Stimulated activated CD4-positive, alpha-beta T cell treated with anti-CD3 and anti-CD28 coated beads, Interleukin-15, amount 100 ng/mL, for 24 hours (primary cell): ENCODE data around the gene KIF18B.
A peak's percentile ranks its signal among the peaks of the same experiment; 100 is the strongest.
"Not testable (repeated sequence)": the region's sequence is repeated elsewhere in the genome, so short reads cannot be mapped to it uniquely, and the experiment has no call there.

Experiments
- DNase-seq: peaks from one replicate; pipeline ENCODE4 v3.0.0-alpha.2; 2020

KIF18B gene

GRCh38 chr17:44969144-44969780 lies 21.7 kb upstream of the KIF18B start:
- no peak for DNase-seq

DNA sequence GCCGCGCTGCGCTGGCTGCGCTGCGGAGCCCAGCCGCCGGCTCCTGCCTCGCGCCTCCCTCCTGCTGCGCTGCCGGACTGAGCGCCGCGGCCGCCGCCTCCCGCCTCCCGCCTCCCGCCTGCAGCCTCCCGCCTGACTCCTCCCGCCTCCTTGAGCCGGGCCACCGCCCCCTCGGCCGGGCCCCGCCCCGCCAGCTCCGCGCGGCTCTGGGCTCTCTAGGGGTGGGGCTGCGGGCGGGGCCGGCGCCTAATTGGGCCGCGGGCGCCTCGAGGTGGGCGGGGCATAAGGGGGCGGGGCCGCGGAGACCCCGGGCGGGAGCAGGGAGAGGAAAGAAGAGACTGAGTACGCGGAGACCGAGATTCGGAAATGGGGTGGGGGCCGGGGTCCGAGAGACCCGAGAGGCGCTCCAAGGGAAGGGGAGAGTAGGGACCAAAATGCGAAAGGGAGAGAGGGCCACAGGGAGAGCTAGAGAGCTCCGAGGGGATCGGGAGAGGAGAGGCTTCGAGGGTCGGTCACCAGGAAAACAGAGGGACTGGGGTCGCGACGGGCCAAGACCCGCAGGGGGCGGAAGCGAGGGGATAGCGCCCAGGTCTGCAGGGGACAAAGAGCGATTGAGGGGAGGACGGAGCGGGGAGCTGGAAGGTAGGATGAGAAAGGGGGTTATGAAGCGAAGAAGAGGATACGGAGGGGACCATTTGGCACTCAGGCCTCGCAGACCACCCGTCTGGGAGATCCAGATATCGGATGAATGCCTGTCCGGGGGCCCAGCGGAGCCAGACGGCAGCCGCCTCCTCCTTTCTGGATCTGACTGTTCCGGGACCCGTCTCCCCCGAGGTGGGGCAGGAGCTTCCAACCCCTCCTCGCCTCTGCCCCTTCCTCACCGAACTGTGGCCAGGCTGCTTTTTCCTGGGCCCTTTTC lies 20.9 kb upstream of the KIF18B start, which contains the start of gene C1QL1:
Gene C1QL1 (minus strand): TSS at position 79 of the 919 bp plus-strand sequence. CDS start 255 bp downstream, outside the sequence.
- peak; percentile 93 for DNase-seq

DNA sequence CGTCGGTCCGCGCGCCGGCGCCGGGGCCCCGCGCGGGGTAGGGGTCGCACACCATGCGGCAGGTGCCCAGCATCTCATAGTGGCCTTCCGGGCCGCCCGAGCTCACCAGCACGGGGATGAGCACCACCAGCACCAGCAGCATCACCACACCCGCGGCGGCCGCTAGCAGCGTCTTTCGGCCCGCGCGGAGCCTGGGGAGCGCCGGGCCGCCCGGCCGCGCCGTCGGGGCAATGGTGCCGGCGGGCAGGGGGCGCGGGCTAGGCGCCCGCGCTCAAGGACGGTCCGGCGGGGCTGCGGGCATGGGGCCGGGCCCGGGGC lies 20.3 kb upstream of the KIF18B start:
- DNase-seq = peak; percentile 18

DNA sequence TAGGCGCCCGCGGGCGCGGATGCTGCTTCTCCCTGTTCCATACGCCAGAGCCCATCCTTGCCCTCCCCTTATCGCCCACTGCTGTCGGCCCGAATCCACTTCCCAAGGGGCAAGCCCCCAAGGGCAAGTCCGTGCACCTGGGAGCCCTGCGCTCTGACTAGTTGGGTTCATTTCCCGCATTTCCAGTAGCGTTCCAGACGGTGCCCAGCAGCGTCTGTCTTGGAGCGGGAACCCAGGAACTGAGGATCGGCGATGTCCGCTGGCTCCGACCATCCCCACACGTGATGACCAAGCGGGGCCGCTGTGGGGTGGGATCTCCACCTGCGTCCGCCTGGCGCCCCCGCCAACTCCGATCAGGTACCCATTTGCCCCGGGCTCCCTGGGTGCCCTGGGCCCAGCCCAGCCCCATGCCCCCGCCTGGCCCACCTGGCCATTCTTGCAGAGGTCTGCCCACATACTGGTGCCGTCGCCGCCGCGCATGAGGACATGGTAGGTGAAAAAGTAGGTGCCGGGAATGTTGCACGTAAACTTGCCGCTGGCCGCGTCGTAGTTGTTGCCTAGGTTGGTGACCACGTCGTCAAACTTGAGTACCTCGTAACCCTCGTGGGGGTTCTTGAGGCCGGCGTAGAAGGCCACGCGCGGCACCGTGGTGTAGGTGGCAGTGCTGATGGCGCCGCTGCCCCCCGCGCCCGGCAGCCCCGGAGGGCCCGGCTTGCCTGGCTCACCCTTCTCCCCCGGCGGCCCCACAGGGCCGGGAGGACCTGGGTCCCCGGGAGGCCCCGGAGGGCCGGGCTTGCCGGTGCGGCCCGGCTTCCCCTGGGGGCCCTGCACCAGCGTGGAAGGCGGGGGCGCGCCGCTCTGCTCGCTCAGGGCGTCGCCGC lies 19.7 kb upstream of the KIF18B start:
- no peak for DNase-seq

DNA sequence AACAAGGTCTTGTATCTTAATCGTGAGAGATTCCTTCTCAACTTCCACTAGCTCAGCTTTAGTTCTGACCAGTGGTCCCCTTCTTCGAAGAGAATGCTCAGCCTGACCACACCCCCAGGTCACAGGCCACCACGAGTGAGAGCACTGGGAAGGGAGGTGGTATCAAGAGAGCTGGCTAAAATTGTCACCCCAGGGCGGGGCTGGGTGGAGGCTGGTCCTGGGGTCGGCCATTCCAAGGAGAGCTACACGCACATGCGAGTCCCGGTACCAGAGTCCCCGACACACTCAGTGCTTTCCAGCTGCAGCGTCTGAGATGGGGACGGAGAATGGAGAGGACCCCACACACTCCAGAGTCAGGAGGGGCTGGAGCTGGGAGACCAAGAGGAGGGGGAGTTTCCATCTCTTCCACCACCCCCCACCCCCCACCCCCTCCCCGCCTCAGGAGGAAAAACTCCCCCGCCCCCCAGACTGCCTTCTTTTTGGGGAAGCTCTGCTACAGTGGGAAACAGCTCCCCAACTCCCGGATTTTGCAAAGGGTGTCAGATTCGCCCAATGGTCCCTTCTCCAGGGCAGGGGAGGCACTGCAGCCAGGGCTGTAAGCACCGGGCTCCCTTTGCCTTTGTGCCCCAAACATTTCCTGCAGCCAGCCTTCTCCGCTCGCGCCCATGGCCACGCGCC lies 18.9 kb upstream of the KIF18B start:
- DNase-seq = no peak

DNA sequence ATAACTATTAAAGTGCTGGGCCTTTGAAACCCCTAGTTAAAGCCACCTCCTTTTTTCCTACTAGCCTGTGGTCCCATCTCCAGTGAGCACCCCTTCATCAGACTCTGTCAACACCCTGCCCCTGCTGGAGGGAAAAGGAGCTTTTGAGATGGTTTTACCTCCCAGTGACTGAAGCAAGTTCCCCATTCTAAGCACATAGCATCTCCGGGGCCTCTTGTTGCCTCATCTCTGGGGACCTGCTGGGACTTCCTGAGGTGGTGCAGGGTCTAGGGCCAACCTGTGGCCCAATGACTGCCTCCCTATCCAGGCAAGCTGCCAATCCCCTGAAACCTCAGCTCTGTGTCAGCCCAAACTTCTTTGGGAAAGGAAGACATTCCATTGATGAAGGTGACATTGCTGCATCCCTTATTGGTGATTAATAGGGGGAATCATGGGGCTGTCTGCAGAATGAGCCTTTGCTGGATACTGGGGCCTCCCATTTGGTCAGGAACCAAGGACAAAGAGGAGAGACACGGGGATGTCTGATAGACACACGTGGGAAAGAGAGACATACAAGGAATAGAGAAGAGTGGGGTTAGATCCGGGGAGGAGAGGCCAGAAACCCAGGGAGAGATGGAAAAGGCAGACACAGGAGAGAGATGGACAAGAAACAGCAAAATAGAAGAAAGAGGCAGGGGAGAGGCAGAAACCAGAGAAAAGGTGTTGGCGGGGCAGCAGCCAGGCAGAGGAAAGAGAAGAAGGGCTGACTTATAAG lies 18.1 kb upstream of the KIF18B start:
- no peak for DNase-seq

- DNase-seq = no peak
Observed at GRCh38 chr17:44961921-44962350, 14.4 kb upstream of the KIF18B start.

GRCh38 chr17:44960691-44961090 lies 13.1 kb upstream of the KIF18B start:
- DNase-seq = no peak

DNA sequence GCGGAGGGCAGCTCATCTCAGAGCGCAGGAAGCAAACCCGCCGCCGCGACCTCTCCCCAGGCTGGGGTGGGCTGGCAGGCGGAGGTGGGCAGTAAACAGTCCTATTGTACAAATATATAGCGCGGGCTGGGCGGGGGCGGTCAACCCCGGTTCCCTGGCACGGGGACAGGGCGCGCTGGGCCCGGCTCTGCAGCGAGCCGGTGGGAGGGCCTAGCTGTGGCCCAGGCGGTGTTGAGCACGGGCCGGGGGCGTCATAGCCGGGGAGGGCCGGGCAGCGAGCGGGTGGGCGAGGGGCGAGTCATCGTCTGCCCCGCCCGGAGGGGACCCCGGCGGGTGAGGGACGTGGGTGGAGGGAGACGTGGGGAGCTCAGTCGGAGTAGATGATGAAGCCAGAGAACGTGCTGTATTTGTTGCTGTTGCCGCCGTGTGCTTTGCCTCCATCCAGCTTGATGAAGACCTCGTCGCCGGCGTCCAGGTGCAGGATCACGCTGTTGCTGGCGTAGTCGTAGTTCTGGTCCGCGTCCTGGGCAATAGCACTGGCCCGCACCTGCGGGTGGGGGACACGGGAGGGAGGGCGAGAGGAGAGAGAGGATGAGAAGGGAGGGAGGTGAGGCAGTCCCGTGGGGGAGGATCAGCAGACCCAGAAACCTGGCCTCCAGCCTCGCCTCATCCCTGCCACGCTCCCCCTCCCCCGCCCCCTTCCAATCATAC lies 12.4 kb upstream of the KIF18B start:
- DNase-seq = peak; percentile 18

DNA sequence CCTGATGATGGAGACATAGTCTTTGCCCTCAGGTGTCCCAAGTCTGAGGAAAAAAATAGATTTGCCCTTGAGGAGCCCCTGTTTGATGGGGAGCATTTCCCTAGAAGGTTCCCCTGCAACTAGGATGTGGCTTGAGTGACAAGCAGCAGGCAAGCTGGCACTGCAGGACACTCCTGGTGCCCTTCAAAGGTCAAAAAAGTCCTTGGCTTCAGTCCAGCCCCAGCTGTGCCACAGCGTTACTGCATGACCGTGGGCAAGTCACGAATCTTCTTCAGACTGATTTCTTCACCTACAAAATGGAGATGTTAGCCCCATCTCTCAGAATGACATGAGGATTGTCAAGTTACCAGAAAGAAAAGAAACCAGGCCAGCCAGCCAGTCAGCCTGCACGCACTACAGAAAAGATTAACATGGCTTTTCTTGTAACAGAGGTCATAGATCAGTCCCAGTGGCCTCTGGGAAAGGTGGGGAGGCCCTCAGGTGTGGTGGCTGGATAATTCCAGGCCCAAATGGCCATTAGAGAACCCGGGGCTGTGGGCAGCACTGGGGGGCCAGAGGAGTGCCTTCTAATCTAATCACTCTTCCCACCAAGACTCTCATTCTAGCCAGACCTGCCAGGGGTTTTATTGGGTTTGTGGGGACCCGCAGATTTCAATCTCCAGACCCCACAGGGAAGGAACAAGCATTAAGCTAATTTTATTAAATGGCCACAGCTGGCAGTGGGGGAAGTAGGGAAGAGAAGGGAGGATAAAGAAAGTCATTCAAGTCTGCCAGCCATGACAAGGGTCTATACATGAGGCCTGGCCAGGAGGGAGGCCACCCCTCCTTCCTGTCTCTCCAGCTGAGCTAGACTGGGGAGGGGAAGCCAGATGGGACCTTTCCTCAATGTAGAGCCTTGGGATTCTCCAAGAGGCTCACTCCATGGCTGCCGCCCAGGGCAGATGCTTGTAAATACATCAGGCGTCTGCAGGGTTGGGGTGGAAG lies 9.7 kb upstream of the KIF18B start:
- no peak for DNase-seq

GRCh38 chr17:44955674-44956425 lies 8.3 kb upstream of the KIF18B start:
- DNase-seq = no peak

GRCh38 chr17:44952946-44953475 lies 5.4 kb upstream of the KIF18B start:
- no peak for DNase-seq

GRCh38 chr17:44948315-44948795 lies 782 bp upstream of the KIF18B start:
- DNase-seq = no peak

GRCh38 chr17:44945652-44946051 lies 1.9 kb downstream of the KIF18B start:
- not testable (repeated sequence) for DNase-seq

DNA sequence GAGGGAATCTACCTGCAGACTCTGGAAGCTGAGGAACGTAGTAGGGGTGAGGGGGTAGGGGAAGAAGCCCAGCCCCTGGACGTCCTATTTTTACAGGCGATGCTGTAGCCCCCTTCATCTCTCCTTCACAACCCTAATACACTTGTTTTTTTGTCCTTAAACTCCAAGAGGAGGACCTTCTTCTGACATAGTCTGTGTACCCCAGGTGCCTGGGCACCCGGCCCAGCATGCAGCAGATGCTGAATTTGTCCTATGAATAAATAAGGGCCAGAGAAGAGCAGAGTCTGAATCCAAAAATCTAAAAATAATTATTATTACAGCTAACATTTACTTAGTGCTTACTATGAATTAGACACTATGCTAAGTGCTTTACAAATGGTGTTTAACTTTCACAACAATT lies 5.1 kb downstream of the KIF18B start:
- no peak for DNase-seq

DNA sequence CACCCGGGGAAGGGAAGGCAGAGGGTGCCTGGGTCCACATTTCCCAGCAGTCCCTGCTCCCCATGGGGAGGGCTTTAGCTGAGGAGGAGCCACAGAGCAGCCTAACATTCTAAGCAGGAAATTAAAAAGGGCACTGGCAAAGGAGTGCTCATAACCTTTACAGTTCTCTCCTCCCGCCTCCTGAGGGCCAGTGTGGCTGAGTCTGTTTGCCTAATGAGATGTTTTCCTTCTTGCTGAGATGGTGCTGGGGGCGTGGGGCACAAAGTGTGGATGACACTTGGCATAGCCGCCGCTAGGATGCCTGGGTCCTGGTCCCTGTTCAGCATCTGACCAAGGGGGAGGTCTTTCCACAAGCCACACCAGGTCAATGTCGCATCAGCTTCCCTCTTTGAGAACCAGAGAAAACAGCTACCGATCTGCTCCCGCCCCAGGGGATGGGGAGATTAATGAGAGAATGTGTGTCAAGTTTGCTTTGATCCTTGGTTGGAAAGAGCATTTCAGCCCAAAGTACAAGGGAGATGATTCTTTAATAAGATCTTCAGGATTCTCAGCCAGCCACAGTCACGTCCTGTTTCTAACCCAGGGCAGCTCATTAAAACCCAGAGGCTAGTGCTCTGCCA lies 5.8 kb downstream of the KIF18B start:
- DNase-seq = no peak

GRCh38 chr17:44940768-44941167 lies 6.8 kb downstream of the KIF18B start:
- DNase-seq = no peak

DNA sequence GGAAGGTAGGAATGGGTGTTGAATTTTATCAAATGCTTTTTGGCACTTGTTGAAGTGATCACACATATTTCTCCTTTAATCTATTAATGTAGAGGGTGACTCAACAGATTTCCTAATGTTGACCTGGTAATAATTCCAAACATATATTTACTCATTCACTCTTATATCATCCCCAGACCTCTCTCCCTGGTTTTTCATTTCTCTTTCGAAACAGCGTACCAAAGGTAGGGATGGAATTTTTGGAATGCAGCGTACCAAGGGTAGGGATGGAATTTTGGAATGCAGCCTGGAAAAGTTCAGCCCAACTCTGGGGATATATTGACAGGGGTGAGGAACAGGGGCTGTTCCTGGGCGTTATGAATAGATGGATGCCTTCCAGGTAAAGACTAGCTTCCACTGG lies 7.3 kb downstream of the KIF18B start:
- no peak for DNase-seq
